HG03135 (cell line): Measurements from ENCODE around the gene ARHGAP31.
"Not testable (repeated sequence)": the region's sequence is repeated elsewhere in the genome, so short reads cannot be mapped to it uniquely, and the experiment has no call there.

ENCODE experiments used
- ATAC-seq: cut with Tn5 transposase; IDR thresholded peaks from one replicate; pipeline ENCODE4 v1.9.1; 2021; ENCODE audit warnings: mild to moderate bottlenecking, moderate library complexity; ENCODE audit not compliant: unreplicated experiment

Gene ARHGAP31, protein sequence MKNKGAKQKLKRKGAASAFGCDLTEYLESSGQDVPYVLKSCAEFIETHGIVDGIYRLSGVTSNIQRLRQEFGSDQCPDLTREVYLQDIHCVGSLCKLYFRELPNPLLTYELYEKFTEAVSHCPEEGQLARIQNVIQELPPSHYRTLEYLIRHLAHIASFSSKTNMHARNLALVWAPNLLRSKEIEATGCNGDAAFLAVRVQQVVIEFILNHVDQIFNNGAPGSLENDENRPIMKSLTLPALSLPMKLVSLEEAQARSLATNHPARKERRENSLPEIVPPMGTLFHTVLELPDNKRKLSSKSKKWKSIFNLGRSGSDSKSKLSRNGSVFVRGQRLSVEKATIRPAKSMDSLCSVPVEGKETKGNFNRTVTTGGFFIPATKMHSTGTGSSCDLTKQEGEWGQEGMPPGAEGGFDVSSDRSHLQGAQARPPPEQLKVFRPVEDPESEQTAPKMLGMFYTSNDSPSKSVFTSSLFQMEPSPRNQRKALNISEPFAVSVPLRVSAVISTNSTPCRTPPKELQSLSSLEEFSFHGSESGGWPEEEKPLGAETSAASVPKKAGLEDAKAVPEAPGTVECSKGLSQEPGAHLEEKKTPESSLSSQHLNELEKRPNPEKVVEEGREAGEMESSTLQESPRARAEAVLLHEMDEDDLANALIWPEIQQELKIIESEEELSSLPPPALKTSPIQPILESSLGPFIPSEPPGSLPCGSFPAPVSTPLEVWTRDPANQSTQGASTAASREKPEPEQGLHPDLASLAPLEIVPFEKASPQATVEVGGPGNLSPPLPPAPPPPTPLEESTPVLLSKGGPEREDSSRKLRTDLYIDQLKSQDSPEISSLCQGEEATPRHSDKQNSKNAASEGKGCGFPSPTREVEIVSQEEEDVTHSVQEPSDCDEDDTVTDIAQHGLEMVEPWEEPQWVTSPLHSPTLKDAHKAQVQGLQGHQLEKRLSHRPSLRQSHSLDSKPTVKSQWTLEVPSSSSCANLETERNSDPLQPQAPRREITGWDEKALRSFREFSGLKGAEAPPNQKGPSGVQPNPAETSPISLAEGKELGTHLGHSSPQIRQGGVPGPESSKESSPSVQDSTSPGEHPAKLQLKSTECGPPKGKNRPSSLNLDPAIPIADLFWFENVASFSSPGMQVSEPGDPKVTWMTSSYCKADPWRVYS (N-terminal part only)

DNA sequence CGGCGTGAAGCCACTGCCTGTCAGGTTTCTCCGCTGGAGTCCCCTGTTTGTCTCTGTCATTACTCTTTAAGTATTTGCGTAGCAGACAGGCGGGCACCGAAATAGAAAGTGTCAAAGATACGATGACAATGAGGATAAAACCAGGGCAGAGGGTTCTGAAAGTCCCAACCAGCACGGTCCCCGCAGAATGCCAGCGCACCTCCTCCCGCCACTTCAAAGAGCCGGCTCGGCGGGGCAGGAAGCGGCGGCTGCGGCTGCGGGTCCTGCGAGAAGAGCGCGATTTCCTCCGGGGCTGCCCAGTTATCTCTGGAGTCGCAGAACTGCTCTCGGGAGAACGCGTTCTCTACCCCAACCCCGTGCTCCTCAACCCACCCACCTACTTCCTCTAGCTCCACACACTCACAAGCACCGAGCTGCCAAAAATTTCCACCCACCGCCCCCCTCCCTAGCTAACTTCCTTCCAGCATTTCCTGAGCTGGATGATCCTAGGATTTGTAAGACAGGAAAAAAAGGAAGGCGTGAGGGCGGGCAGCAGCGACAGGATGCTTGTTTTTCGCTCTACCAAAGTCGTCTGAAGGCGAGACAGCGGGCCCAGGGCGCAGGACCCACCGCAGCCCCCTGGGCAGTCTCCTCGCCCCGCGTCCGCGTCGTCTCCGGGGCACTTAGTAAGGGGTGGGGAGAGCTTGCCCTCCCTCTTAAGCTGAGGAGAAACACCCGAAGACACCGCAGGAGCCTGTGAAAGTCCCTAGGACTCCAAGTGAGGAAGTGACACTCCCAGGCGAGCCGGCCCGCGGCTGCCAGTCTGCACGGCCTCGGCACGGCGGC, at the start of gene ARHGAP31:
ARHGAP31 (plus strand) TSS at position 513 of the 825 bp plus-strand sequence. CDS start 522 bp downstream, outside the sequence.
- ATAC-seq = peak; percentile 63

DNA sequence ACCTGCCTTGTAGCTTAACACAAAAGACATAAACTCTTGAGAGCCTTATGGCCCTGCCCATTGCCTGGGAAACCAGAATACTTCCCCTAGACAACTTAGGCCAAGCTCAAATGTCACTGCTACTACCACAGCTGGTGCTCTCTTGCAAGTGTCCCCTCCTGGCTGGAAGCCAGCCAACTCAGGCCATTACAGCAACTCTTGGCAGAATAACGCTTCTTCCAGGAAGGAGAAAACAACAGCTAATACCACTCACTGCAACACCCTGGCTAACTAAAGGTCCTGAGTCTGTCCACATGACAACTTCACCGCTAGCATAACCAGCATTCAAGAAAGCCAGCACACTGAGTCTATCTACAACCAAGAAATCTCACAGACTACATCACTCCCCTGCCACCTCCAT, 48.4 kb upstream of the ARHGAP31 start:
- no peak for ATAC-seq

DNA sequence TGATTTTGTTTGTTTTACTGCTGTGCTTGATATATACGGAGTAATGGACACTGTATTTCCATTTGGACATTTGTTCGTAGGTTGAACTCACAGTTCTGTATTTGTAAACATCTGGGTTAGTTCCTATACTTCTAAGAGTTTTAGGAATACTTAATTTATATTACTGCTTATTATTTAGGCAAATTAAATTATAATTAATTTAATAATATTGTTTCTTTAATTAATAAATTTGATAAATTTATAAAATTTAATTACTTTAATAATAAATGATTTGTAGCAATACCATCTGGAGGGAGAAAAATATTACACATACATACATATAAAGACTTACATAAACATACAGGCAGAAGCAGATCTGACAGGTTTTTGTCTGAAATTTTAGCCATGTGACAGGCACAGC, 39.0 kb upstream of the ARHGAP31 start:
- no peak for ATAC-seq

DNA sequence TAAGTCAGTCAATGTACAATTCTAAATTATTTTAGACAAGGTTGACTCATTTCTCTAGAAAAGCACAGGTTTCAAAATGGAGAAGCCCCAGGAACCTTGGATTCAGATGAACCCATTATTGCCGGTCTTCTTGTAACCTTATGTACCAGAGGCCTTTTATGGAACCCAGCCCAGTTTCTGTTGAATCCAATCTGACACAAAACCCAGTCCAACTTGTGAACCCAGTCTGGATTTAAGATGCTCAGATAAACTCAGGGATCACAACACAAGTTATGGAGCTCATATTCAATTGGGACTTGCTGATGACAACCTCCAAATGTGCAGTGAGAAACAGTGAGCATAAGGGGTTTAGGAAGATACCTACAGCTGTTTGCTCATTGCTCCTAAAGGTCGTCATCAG, 37.1 kb upstream of the ARHGAP31 start:
- ATAC-seq = no peak

DNA sequence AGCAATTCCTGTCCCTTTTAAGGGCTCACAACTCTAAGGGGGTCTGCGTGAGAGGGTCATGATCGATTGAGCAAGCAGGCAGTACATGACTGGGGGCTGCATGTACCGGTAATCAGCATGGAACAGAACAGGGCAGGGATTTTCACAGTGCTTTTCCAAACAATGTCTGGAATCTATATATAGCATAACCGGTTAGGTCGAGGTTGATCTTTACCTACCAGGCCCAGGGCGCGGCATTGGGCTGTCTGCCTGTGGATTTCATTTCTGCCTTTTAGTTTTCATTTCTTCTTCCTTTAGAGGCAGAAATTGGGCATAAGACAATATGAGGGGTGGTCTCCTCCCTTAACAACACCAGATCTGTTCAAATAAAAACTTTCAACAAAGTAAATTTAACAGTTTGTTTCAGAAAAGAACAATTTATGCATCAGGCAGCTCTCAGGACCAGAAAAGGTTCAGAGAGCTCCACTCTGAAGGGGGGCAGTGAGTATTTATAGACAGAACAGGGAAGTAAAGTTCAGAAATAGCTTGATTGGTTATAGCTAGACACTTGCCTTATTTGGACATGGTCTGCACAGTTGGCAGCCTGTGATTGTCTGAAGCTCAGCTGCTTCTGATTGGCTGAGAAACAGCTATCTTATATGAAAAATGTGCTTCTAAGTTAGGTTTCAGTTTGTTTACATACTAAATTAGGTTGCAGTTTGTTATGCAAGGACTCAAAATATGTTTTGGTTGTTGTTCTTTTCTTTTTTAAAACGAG, 36.4 kb upstream of the ARHGAP31 start:
- peak; percentile 63 for ATAC-seq

DNA sequence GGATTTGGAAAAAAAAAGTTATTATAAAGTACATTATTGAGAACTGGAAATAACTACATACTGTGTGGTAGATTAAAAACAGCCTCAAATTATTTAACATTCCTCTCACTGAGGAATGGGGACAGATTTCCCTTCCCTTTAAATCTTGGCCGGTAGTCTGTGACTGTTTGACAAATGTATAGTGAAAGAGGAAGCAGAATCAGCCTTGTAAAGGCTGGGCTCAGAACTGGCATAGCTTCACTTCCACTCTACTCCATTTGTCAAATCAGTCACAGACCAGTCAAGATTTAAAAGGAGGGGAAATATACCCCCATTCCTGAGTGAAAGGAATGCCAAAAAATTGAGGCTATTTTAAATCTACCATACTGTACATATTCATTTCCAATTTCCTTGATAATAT, 35.3 kb upstream of the ARHGAP31 start:
- peak; percentile 84 for ATAC-seq

DNA sequence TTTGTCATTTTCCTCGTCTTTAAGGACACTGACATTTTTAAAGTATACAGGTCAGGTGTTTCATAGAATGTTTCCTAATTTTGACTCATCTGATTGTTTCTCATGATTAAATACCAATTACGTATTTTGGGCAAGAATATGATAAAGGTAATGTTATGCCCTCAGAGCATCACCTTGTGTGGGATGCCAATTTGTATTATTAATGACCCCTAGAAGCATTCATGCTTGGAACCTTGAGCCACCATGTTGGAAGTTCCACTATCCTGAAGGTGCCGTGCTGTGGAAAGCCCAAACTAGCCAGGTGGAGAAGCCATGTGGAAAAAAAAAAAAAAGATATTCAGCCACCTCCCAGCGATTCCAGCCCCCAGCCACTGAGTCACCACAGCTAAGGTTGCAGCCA, 34.4 kb upstream of the ARHGAP31 start:
- ATAC-seq = no peak

DNA sequence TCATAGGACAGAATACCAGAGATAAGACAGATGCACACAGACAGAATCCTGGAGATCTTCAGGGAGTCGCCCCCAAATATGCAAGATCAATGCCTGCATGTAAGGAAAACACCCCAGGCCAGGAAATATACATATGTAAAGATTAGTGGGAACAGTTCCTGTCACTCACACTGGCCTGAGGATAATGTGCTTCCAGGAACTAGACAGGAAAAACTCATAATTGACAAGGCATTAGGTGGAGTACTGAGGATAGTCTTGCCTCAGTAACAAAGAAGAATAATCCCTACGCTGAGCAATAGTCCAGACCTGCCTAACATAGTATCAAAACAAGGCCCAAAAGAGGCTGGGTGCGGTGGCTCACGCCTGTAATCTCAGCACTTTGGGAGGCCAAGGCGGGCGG, 33.1 kb upstream of the ARHGAP31 start:
- ATAC-seq = no peak

DNA sequence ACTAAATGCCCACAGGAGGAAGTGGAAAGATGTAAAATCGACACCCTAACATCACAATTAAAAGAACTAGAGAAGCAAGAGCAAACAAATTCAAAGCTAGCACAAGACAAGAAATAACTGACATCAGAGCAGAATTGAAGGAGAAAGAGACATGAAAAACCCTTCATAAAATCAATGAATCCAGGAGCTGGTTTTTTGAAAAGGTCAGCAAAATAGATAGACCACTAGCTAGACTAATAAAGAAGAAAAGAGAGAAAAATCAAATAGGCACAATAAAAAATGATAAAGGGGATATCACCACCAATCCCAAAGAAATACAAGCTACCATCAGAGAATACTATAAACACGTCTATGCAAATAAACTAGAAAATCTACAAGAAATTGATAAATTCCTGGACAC, 24.0 kb upstream of the ARHGAP31 start:
- not testable (repeated sequence) for ATAC-seq

DNA sequence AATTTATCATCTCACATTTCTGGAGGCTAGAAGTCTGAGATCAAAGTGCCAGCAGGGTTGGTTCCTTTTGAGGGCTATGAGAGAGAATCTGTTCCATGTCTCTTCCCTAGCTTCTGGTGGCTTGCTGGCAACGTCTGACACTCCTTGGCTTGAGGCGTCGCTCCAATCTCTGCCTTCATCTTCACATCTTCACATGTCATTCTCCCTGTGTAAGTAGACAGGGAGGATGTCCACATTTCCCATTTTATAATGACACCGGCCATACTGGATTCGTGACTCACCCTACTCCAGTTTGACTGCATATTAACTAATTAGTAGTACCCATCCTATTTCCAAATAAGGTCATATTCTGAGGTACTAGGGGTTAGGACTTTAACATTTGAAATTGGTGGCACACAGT, 17.5 kb upstream of the ARHGAP31 start:
- ATAC-seq = no peak

DNA sequence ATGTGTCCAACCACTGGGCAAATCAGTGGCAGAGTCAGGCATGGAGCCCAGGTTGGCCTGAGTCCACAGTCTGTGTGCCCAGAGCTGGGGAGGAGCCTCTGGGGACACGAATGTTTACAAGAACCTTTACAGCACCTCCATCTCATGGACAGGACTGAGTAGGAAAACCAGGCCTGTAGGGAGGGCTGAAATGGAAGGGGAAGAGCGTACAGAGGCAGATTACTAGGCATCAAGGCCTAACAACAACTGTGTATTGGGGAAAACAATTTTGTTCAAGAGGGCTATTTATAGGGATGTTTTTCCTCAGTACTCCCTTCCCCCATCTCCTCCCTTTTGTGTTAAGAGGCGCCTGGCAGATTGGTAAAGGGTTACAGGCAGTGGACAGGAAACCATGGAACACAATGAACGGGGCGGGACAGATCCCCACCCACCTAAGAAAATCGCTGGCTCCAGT, 15.1 kb upstream of the ARHGAP31 start:
- ATAC-seq = no peak

DNA sequence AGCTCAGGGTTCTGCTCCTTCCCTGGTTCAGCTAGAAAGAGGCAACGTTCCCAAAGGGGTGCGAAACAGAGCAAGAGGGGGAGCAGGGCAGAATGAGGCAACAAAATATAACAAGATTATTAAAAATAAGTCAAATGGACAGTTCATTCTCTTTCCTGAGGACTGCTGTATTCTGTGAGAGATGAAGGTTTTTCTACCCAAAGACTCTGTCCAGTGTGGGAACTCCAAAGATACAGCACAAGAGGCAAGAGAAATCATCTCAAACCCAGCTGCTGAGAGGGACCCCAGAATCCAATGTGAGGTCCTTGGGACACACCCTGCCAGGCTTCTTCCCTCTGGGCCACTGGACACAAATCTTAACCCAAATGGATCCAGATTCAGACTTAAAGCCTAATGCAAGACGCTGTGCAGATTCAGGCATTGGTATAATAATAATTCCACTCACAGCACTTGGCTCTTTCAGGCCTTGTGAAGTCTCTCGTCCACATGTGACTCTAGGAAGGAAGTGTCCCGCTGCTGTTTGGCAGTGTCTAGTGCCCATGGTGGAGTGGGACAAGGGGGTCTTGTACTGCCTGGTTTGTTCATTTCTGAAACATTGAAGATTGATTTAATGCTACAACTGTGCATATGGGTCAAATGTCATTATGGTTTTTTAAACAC, 14.5 kb upstream of the ARHGAP31 start:
- ATAC-seq = no peak

DNA sequence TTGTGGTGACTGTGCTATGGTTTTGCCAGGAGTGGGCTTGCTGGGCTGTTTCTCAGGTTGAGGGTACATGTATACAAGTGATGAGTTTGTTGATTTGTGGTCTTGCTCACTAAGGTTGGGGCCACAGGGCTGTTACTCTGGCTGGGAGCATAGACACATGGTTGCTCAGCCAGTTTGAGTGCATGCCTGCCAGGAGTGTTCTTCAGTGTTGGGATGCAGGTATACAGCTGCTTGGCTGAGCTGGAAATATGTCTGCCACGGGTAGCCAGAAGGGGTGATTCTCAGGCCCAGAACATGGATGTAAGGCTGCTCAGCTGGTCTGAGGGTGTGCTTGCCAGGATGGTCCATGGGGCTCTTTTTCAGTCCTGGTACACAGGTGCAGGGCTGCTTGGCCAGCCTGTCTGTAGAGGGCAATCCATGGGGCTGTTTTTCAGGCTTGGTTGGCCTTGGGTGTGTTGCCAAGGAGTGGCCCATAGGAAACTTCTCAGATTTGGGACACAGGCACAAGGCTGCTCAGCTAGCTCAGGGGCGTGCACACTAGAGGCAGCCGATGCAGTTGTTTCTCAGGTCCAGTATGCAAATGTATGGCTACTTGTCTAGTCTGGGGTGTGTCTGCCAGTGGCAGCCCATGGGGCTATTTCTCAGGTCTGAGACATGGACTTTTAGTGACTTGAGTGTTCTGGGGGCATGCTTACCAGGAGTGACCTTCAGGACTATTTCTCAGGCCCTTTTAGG, 5.3 kb upstream of the ARHGAP31 start:
- no peak for ATAC-seq

DNA sequence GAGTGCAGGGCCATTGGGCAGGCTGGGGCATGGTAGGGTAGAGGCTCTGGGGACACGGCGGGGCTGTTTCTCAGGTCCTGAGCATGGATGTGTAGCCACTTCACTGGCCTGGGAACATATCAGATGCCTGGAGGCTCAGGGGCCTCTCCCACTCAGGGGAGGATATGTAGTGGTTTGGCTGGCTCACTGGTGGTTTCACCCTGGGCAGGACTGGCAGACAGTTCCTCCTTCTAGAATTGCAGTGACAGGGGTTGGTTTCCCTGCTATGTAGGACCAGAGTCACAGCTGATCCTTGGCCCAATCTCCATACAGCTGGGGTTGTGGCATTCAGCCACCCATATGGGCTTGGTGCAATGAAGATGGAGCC, 4.8 kb upstream of the ARHGAP31 start:
- no peak for ATAC-seq

DNA sequence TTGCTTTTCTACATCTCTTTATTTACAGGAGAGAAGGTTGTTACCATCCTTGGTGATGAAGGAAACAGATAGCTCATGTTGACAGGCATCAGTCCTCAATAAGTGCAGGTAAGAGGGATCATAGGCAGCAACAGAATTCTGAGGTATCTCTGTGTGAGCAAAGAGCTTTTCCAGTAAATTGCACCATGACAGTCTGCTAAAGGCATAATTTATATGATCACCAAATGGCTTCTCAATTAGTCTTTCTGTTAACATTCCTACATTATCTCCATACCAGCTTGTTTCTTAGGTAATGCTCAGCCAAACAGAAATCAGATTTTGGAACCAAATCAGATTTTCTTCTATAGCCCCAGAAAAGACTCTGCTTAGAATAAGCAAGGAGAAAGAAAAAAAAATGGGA, 3.6 kb upstream of the ARHGAP31 start:
- ATAC-seq = no peak

DNA sequence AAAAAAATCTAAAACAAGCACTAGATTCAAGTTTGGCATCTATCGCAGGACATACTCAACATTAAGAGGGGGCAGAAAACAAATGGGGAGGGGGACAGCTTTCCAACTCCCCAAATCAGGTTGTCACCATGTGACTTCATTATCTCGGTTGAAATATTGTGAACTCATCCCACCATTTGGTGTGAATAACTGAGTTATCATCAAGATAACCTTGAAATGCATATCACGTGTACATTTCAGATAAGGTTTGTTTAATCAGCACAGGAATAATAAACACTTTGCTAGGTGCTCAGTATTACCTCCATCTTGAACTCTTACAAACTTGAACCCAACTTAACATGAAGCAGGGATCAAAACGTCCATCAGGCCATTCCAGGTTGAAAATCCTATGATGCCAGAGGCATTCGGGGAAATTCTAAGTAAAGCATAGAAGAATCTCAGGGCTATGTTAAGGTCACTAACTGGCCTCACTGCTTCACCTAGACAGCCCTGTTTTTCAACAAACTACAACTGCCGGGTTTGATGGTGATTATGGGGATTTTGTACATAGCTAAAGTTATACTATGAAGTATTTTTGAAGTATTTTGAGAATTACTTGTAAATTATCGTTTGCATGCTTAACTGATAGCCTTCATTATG, 3.0 kb upstream of the ARHGAP31 start:
- no peak for ATAC-seq

DNA sequence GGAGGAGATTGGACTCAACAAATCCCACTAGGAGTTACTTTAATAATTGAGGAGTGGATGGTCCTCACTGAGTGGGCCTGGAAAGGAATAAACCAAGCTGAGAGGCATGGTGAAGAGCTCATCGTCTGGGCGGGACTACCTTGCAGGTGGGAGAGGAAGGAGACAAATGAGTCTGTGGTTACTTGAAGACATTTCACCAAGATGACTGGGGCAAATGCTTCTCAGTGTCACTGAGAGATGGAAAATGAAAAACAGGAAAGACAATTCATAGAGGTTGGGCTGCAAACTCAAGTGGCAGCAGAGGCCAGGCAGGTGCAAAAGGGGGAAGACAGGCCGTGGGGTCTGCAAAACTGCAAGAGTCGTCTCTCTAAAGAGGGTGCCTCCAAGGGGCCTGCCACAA, 1.5 kb upstream of the ARHGAP31 start:
- ATAC-seq = no peak
